IMR-90 (cell line): ENCODE results near the gene TMEM52.

Experiments
- MAZ ChIP-seq: IDR thresholded peaks from 2 replicates; pipeline ENCODE4 v1.6.1; 2012; ENCODE audit warnings: low read depth, mild to moderate bottlenecking, low read length, improper control_type of control experiment, moderate library complexity, borderline replicate concordance
- RFX5 ChIP-seq: IDR thresholded peaks from 2 replicates; pipeline ENCODE4 v1.8.0; 2012; ENCODE audit warnings: low read depth, mild to moderate bottlenecking, low read length, moderate library complexity

- TF ChIP-seq MAZ (no peak), RFX5 (no peak)
Measured at GRCh38 chr1:1928231-1929101, 9.4 kb upstream of the TMEM52 start.
